DND-41 (cell line): ENCODE data around the gene PCK2.

Source experiments
- CTCF ChIP-seq: IDR thresholded peaks from 2 replicates; pipeline ENCODE4 v1.5.1; 2012; ENCODE audit warnings: borderline replicate concordance, low read length, moderate library complexity, mild to moderate bottlenecking; ENCODE audit not compliant: poor library complexity, severe bottlenecking; ENCODE audit errors: extremely low read depth
- EZH2 ChIP-seq: IDR thresholded peaks from 3 replicates; pipeline ENCODE4 v1.6.1; 2012; ENCODE audit warnings: borderline replicate concordance, low read depth, mild to moderate bottlenecking, moderate library complexity, low read length, inconsistent platforms; ENCODE audit not compliant: severe bottlenecking

GRCh38 chr14:24149302-24149969 lies 55.3 kb downstream of the PCK2 start:
- TF ChIP-seq CTCF (no peak), EZH2 (no peak)
